A673 (cell line): ENCODE measurements around the gene RGS6.

ENCODE experiments used
- EZH2 ChIP-seq: fragments of 200-600 bp; sonication (generic); IDR thresholded peaks from 2 replicates; pipeline ENCODE4 v1.6.1; 2017; ENCODE audit warnings: borderline replicate concordance, low read depth, mild to moderate bottlenecking, mixed read lengths, antibody characterized with exemption, low read length; ENCODE audit not compliant: poor library complexity, severe bottlenecking
- TF ChIP-seq, protein P1 (sequence below): fragments of 300-800, 200-600 bp; sonication (generic); conservative IDR thresholded peaks from 2 replicates; pipeline ENCODE4 v1.5.1; 2017; ENCODE audit warnings: low read depth, mild to moderate bottlenecking, antibody characterized with exemption, low read length, moderate library complexity, mixed read lengths

DNA sequence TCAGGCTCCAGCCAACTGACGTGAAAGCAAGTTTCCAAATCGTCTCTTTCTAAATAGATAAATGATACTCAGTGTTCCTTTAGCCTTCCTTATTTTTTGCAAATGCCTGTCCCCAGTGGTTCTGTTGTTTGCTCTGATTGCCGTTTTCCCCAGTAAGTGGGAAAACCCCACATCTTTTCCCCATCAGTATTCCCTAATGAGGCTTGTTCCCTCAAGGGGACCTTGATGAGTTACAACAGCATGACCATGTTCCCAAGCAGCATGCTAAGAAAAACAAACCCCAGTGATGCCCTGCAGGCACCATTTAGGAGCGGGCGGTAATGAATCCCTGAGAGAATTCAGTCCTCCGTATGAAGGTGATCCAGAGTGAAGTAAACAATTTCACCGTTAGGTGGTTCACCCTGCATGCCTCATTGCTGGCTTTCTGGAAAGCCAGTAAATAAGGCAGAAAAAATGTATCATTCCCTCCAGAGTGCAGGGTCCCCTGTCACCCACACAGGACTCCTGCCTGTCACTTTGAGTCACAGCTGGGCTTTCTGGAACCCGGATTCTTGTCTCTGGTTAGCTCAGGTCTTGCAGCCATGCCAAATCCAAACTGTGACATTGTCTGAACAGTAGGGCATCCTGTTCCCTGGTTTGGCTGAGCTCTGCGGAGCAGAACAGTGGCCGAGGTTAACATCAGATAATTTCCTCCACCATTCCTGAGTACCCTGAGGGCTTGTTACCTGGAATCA lies 222.6 kb downstream of the RGS6 start:
- TF ChIP-seq, protein P1, sequence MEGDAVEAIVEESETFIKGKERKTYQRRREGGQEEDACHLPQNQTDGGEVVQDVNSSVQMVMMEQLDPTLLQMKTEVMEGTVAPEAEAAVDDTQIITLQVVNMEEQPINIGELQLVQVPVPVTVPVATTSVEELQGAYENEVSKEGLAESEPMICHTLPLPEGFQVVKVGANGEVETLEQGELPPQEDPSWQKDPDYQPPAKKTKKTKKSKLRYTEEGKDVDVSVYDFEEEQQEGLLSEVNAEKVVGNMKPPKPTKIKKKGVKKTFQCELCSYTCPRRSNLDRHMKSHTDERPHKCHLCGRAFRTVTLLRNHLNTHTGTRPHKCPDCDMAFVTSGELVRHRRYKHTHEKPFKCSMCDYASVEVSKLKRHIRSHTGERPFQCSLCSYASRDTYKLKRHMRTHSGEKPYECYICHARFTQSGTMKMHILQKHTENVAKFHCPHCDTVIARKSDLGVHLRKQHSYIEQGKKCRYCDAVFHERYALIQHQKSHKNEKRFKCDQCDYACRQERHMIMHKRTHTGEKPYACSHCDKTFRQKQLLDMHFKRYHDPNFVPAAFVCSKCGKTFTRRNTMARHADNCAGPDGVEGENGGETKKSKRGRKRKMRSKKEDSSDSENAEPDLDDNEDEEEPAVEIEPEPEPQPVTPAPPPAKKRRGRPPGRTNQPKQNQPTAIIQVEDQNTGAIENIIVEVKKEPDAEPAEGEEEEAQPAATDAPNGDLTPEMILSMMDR: no peak
- no peak for TF ChIP-seq EZH2
